K562 (cell line): ENCODE measurements around the gene NIPSNAP3A.

ENCODE experiments used
- BHLHE40 ChIP-seq: IDR thresholded peaks from 2 replicates; pipeline ENCODE4 v1.6.1; 2011; ENCODE audit warnings: low read length, improper control_type of control experiment
- EGR1 ChIP-seq: fragments of 450-650 bp; conservative IDR thresholded peaks from 2 replicates; pipeline ENCODE4 v1.6.1; 2017; ENCODE audit warnings: mild to moderate bottlenecking
- HDAC2 ChIP-seq: fragments of 450-650 bp; IDR thresholded peaks from 2 replicates; pipeline ENCODE4 v1.6.1; 2016; ENCODE audit warnings: mild to moderate bottlenecking
- RBM14 ChIP-seq: fragments of 200-400 bp; formaldehyde crosslinking; IDR thresholded peaks from 2 replicates; pipeline ENCODE4 v1.6.1; 2018; ENCODE audit warnings: low read depth, mild to moderate bottlenecking, low read length, moderate library complexity, borderline replicate concordance; ENCODE audit not compliant: insufficient read depth
- ZKSCAN1 ChIP-seq: fragments of 150-350 bp; IDR thresholded peaks from 2 replicates; pipeline ENCODE4 v1.6.1; 2016; ENCODE audit warnings: low read depth, low read length

GRCh38 chr9:104783588-104783987 lies 36.1 kb downstream of the NIPSNAP3A start:
- TF ChIP-seq BHLHE40 (no peak), RBM14 (no peak), EGR1 (no peak), ZKSCAN1 (no peak), HDAC2 (no peak)
